GM19372 (cell line): ENCODE data around the gene NUDT2.
"Not testable (repeated sequence)": the region's sequence is repeated elsewhere in the genome, so short reads cannot be mapped to it uniquely, and the experiment has no call there.

ENCODE experiments used
- ATAC-seq: cut with Tn5 transposase; IDR thresholded peaks from one replicate; pipeline ENCODE4 v1.9.1; 2021; ENCODE audit warnings: mild to moderate bottlenecking, low read depth, moderate library complexity; ENCODE audit not compliant: unreplicated experiment

Gene NUDT2

GRCh38 chr9:34334337-34334824 is 5.0 kb downstream of the NUDT2 start:
- ATAC-seq = no peak

- ATAC-seq = no peak
These were observed 5.5 kb downstream of the NUDT2 start for GRCh38 chr9:34334916-34335315.

GRCh38 chr9:34335376-34335775 is 6.0 kb downstream of the NUDT2 start:
- ATAC-seq = no peak

DNA sequence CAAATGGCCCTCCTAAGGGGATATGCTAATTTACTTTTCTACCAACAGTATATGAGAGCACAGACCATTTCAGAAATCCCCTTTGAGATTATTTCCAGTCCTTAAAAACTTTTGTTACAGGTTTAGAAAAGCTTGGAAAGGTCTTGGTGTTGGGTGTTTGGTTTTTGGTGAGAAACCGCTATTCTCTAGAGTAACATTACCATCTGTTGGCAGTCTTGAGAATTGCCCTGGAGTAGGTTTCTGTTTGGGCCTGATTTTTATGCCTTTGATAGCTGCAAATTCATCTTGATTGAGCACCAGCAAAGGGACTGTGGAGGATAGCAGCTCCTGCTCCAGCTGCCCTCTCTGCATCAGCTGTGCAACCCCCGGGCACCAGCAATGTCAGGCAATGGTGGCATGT is 8.0 kb downstream of the NUDT2 start:
- ATAC-seq = no peak

- ATAC-seq = not testable (repeated sequence)
These were observed 8.7 kb downstream of the NUDT2 start for GRCh38 chr9:34338079-34338478.

DNA sequence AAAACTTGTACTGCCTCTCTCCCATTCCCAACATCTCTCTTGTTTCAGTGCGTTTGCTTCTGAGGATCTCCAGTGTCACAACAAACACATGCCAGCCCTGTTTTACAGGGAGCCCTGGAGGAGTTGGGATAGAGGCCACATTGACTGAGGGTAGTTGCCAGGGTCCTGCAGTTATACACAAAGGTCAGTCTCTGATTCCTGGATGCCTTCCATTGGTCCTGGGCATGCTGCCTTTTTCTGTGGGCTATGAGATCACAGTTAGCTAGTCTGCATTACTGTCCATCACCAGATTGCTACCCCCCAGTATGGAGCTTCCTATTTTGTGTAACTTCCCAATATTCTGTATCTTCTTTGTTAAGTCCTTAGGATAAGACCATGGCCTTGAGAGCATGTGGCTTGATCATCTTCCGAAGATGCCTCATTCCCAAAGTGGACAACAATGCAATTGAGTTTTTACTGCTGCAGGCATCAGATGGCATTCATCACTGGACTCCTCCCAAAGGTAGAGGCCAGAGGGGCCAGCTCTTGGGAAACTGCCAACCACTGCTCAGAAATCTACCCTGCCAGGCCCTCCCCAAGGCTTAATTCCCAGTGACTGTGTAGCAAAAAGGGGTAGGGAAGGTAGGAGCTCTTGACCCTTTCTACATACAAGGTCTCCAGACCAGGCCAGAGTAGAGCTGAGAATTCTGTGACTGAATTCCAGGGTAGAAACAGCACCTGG is 9.5 kb downstream of the NUDT2 start:
- no peak for ATAC-seq

DNA sequence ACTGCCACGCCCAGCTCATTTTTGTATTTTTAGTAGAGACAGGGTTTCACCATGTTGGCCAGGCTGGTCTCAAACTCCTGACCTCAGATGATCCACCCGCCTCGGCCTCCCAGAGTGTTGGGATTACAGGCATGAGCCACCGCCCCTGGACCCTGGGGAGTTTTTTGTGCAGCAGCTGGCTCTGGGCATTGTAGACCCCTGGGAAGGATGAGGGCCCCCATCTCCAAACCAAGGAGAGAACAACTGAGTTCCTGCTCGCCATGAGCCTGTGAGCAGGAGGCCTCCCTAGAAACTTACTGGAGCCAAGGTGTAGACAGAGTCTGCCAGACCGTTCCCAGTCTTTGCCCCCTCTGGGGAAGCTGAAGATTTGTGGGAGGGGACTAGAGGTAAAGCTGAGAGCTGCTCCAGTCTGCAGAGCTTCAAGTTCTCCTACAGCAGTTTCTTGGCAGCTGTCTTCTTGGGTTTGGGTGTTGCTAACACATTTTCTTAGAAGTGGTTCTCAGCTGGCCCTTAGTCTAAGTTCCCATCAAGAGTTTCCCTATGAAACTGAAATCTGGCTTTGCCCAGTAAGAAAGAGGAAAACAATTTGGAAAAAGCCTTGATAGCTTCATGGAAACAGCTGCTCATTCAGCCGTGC is 12.4 kb downstream of the NUDT2 start:
- no peak for ATAC-seq

DNA sequence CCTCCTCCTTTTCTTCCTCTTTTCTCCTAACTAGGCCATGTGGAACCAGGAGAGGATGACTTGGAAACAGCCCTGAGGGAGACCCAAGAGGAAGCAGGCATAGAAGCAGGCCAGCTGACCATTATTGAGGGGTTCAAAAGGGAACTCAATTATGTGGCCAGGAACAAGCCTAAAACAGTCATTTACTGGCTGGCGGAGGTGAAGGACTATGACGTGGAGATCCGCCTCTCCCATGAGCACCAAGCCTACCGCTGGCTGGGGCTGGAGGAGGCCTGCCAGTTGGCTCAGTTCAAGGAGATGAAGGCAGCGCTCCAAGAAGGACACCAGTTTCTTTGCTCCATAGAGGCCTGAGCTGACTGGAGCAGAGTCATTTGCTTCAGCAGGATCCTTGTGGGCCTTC is 13.7 kb downstream of the NUDT2 start:
- no peak for ATAC-seq

GRCh38 chr9:34343605-34344004 is 14.2 kb downstream of the NUDT2 start:
- ATAC-seq = no peak

- no peak for ATAC-seq
These were observed 17.8 kb downstream of the NUDT2 start for GRCh38 chr9:34346873-34347799.

DNA sequence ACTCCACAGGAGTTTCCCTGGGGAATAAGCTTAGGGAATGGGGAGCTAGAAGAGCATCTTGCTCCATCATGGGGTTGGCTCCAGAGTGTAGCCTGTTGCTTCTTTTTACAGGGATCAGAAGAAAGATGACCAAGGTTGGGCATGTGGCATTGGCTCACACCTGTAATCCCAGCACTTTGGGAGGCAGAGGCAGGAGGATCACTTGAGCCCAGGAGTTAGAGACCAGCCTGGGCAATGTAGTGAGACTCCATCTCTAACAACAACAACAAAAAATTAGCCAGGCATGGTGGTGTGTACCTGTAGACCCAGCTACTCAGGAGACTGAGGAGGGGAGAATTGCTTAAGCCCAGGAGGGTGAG is 18.4 kb downstream of the NUDT2 start:
- no peak for ATAC-seq

DNA sequence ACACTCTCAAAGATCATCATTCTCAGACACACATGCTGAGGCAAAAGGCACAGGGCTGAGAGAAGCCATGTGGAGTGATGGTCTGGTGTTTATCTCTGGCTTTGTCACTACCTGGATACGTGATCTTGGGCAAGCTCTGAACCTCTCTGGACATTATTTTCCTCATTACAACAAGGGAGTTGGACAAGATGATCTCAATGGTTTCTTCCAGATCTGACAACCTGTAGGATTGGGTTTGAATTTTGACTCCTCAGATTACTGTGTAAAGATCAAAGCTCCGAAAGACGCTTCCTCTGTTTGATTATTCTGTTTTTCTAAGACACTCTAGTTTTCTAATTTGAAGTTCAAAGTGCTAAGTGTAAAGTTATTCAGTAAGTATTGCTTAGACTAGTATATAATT is 20.0 kb downstream of the NUDT2 start:
- ATAC-seq = no peak

DNA sequence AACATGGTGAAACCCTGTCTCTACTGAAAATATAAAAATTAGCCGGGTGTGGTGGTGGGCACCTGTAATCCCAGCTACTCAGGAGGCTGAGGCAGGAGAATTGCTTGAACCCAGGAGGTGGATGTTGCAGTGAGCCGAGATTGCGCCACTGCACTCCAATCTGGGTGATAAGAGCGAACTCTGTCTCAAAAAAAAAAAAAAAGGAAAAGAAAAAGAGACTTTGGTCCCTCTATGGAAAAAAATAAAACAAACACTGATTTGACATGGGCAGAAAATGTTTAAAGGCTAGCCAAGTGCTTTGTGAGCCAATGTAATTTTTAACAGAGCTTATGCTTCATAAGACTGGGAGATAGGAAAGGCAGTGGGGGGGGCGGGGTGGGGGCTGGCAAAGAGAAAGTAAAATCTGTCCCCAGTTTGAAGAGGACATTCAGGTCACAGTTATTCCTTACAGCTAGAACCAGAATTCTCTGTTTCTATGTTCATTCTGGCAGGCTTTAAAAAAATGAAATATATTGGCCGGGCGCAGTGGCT is 22.8 kb downstream of the NUDT2 start:
- not testable (repeated sequence) for ATAC-seq

- not testable (repeated sequence) for ATAC-seq
These were observed 23.6 kb downstream of the NUDT2 start for GRCh38 chr9:34352957-34353356.

GRCh38 chr9:34362614-34363214 is 33.3 kb downstream of the NUDT2 start:
- no peak for ATAC-seq

GRCh38 chr9:34363619-34364351 is 34.4 kb downstream of the NUDT2 start:
- ATAC-seq = no peak

DNA sequence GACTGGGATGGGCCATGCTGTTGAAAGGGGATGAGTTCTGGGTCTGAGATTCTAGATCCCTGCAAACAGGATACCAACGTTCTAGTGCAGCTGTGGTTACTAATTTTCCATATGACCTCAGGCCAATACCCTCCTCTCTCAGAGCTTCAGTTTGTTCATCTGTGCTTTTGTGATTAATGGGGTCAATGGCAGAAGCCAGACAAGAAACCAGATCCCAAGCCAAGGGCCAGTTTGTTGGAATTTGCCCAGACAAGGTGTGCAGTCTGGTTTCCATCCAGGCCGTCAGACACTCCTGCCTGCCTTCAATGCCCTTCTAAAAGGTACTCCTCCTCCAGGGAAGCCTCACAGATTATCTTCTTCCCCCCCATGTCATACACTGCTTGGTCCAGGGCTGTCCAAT is 35.9 kb downstream of the NUDT2 start:
- ATAC-seq = no peak

DNA sequence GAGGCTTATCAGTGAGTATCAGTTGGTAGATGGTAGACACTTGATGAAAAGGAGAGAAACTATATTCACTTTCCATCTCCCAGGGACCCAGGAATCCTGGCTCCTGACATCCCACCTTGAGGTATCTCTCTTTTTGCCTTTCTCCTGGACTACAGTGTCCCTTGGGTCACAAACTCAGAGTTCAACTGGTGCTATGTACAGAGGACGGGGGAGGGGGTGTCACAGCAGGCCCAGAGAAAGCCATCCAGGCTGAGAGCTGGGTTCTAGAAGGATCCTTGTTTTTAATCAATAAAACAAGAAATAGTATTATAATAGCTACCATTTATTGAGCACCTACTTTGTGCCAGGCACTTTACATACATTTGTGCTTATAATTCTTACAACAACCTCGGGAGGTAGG is 37.0 kb downstream of the NUDT2 start:
- no peak for ATAC-seq

DNA sequence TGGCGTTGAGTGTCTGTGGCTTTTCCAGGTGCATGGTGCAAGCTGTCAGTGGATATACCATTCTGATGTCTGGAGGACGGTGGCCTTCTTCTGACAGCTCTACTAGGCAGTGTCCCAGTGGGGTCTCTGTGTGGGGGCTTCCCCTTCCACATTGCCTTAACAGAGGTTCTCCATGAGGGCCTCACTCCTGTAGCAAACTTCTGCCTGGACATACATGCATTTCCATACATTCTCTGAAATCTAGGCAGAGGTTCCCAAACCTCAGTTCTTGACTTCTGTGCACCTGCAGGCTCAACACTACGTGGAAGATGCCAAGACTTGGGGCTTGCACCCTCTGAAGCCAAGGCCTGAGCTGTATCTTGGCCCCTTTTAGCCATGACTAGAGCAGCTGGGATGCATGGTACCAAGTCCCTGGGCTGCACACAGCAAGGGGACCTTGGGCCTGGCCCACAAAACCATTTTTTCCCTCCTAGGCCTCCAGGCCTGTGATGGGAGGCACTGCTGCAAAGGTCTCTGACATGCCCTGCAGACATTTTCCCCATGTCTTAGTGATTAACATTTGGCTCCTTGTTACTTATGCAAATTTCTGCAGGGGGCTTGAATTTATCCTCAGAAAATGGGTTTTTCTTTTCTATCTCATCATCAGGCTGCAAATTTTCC is 38.5 kb downstream of the NUDT2 start:
- ATAC-seq = not testable (repeated sequence)
